H1 (cell line): ENCODE data around the gene PHC1. TPM values are rescaled to one million over a fixed set of nuclear protein-coding genes. Genes with fewer than 3 reads are reported as not detected.
"Not testable (repeated sequence)": the region's sequence is repeated elsewhere in the genome, so short reads cannot be mapped to it uniquely, and the experiment has no call there.

Experiments used
- CTCF ChIA-PET: fragments of 300-600 bp; sonication (Branson Sonifier 250); formaldehyde crosslinking; loops from one replicate; lab custom pipeline; 2021; ENCODE audit not compliant: partially characterized antibody; lab: Charles Lee
- POLR2A ChIA-PET: fragments of 300-600 bp; sonication (Branson Sonifier 250); formaldehyde crosslinking; loops from one replicate; lab custom pipeline; 2021; ENCODE audit warnings: inconsistent platforms; ENCODE audit not compliant: partially characterized antibody; lab: Charles Lee
- DNase-seq, 2 experiments: peaks; one replicate each; pipeline versions ENCODE4 v3.0.0 to v3.0.0-alpha.2; 2010 to 2022; ENCODE audit warnings: low spot score in 2 of 2, low read depth in 1 of 2, mixed read lengths in 1 of 2
- FAIRE-seq: peaks from 2 replicates; lab custom pipeline; 2011; peaks lifted over from hg19 to GRCh38; lab: Jason Lieb, UNC
- H2AFZ ChIP-seq: 2 replicates; pipeline ENCODE4 v1.8.1; 2012; ENCODE audit warnings: low read length, inconsistent platforms
- H2AK5ac ChIP-seq: 2 replicates; pipeline ENCODE4 v1.6.1; 2013; ENCODE audit warnings: low read depth, low read length
- H2BK120ac ChIP-seq: replicated peaks from 2 replicates; pipeline ENCODE3; 2013; ENCODE audit warnings: low read depth, low read length, inconsistent platforms
- H2BK12ac ChIP-seq: 2 replicates; pipeline ENCODE4 v1.6.1; 2013; ENCODE audit warnings: low read depth, low read length
- H2BK15ac ChIP-seq: 2 replicates; pipeline ENCODE4 v1.6.1; 2013; ENCODE audit warnings: low read length
- H2BK20ac ChIP-seq: 2 replicates; pipeline ENCODE4 v1.6.1; 2013; ENCODE audit warnings: low read length
- H2BK5ac ChIP-seq: 2 replicates; pipeline ENCODE4 v1.6.1; 2013; ENCODE audit warnings: low read depth, low read length
- H3K14ac ChIP-seq: 2 replicates; pipeline ENCODE4 v1.6.1; 2013; ENCODE audit warnings: inconsistent platforms; ENCODE audit not compliant: insufficient read length
- H3K18ac ChIP-seq: 2 replicates; pipeline ENCODE4 v1.6.1; 2013; ENCODE audit warnings: low read length; ENCODE audit errors: extremely low read depth
- H3K23ac ChIP-seq: 2 replicates; pipeline ENCODE4 v1.6.1; 2013; ENCODE audit warnings: inconsistent platforms; ENCODE audit not compliant: insufficient read length
- H3K23me2 ChIP-seq: 2 replicates; pipeline ENCODE4 v1.6.1; 2013; ENCODE audit warnings: low read depth, low read length
- H3K27ac ChIP-seq: 2 replicates; pipeline ENCODE4 v1.6.1; 2011; ENCODE audit warnings: low read depth, low read length, inconsistent platforms
- H3K27me3 ChIP-seq, 4 experiments: replicated peaks in 1 of 4; 1 replicate in 1 of 4; 2 replicates in 3 of 4; pipeline versions ENCODE4 v1.6.1 to v1.8.1; 2011 to 2013; ENCODE audit warnings: low read length in 3 of 4, mild to moderate bottlenecking in 3 of 4, inconsistent platforms in 2 of 4, mixed read lengths in 2 of 4, moderate library complexity in 1 of 4; ENCODE audit not compliant: control insufficient read depth in 3 of 4, insufficient read depth in 3 of 4; ENCODE audit errors: extremely low read depth in 1 of 4
- H3K36me3 ChIP-seq, 4 experiments: 2 replicates each; pipeline versions ENCODE4 v1.6.1 to v1.8.1; 2011 to 2013; ENCODE audit warnings: mild to moderate bottlenecking in 4 of 4, low read length in 3 of 4, moderate library complexity in 2 of 4, control low read depth in 1 of 4, inconsistent platforms in 1 of 4; ENCODE audit not compliant: insufficient read depth in 4 of 4, control insufficient read depth in 2 of 4
- H3K4ac ChIP-seq: replicated peaks from 2 replicates; pipeline ENCODE3; 2013; ENCODE audit warnings: low read length, low read depth, mixed read lengths, inconsistent platforms; ENCODE audit not compliant: insufficient read length
- H3K4me1 ChIP-seq, 4 experiments: replicated peaks in 1 of 4; 1 replicate in 1 of 4; 2 replicates in 3 of 4; pipeline versions ENCODE4 v1.6.1 to v1.8.1; 2011 to 2013; ENCODE audit warnings: low read length in 3 of 4, inconsistent platforms in 2 of 4, mixed read lengths in 1 of 4; ENCODE audit not compliant: insufficient read depth in 4 of 4, control insufficient read depth in 3 of 4
- H3K4me2 ChIP-seq, 2 experiments: 2 replicates each; pipeline versions ENCODE4 v1.6.1 to v1.8.1; 2011 to 2013; ENCODE audit warnings: low read depth in 2 of 2, low read length in 2 of 2, control low read depth in 1 of 2, inconsistent platforms in 1 of 2, mild to moderate bottlenecking in 1 of 2; ENCODE audit not compliant: insufficient read depth in 1 of 2
- H3K4me3 ChIP-seq, 4 experiments: fragments of 200-600, 300-600 bp in 1 of 4; sonication (generic), shearing (Covaris generic), sonication (Bioruptor Twin) in 1 of 4; 2 replicates each; pipeline versions ENCODE4 v1.5.1 to v1.8.1; 2011 to 2016; ENCODE audit warnings: low read length in 4 of 4, low read depth in 3 of 4, control low read depth in 2 of 4, inconsistent platforms in 2 of 4, mild to moderate bottlenecking in 2 of 4, mixed read lengths in 1 of 4, moderate library complexity in 1 of 4; ENCODE audit not compliant: insufficient read depth in 2 of 4; ENCODE audit errors: extremely low read depth in 1 of 4
- H3K56ac ChIP-seq: replicated peaks from 2 replicates; pipeline ENCODE3; 2013; ENCODE audit warnings: low read depth, mild to moderate bottlenecking, mixed read lengths, low read length, inconsistent platforms; ENCODE audit not compliant: insufficient read length
- H3K79me1 ChIP-seq: 2 replicates; pipeline ENCODE4 v1.6.1; 2013; ENCODE audit warnings: low read depth, low read length, control low read depth
- H3K79me2 ChIP-seq, 2 experiments: 2 replicates each; pipeline versions ENCODE4 v1.6.1 to v1.8.1; 2012 to 2013; ENCODE audit warnings: low read length in 2 of 2, mild to moderate bottlenecking in 2 of 2, inconsistent platforms in 1 of 2; ENCODE audit not compliant: insufficient read depth in 2 of 2, control insufficient read depth in 1 of 2
- H3K9ac ChIP-seq, 4 experiments: replicated peaks in 1 of 4; 1 replicate in 1 of 4; 2 replicates in 3 of 4; pipeline versions ENCODE4 v1.6.1 to v1.8.1; 2011 to 2013; ENCODE audit warnings: low read depth in 3 of 4, low read length in 3 of 4, control low read depth in 2 of 4, mild to moderate bottlenecking in 2 of 4, moderate library complexity in 2 of 4, inconsistent platforms in 1 of 4; ENCODE audit errors: extremely low read depth in 1 of 4
- H3K9me3 ChIP-seq, 2 experiments: 2 replicates each; pipeline versions ENCODE4 v1.6.1 to v1.8.1; 2012 to 2013; ENCODE audit warnings: mild to moderate bottlenecking in 2 of 2, moderate library complexity in 2 of 2, control low read depth in 1 of 2, inconsistent platforms in 1 of 2, low read depth in 1 of 2, low read length in 1 of 2, mixed read lengths in 1 of 2; ENCODE audit not compliant: insufficient read depth in 2 of 2
- H4K20me1 ChIP-seq, 2 experiments: replicated peaks in 1 of 2; 2 replicates each; pipeline versions ENCODE3 to v1.8.1; 2011 to 2013; ENCODE audit warnings: inconsistent platforms in 2 of 2, low read length in 2 of 2, mild to moderate bottlenecking in 1 of 2; ENCODE audit not compliant: insufficient read depth in 2 of 2, control insufficient read depth in 1 of 2
- H4K5ac ChIP-seq: 2 replicates; pipeline ENCODE4 v1.6.1; 2013; ENCODE audit warnings: low read length, low read depth, mixed read lengths, inconsistent platforms; ENCODE audit not compliant: insufficient read length
- H4K8ac ChIP-seq: 2 replicates; pipeline ENCODE4 v1.8.0; 2013; ENCODE audit warnings: mild to moderate bottlenecking, moderate library complexity, low read length, inconsistent platforms; ENCODE audit not compliant: insufficient read depth; ENCODE audit errors: extremely low read depth
- H4K91ac ChIP-seq: replicated peaks from 2 replicates; pipeline ENCODE3; 2013; ENCODE audit warnings: low read length, mixed read lengths, inconsistent platforms; ENCODE audit not compliant: insufficient read length
- BRCA1 ChIP-seq: IDR thresholded peaks from 2 replicates; pipeline ENCODE4 v1.6.1; 2012; ENCODE audit warnings: low read depth, low read length, improper control_type of control experiment
- CEBPB ChIP-seq: IDR thresholded peaks from 2 replicates; pipeline ENCODE4 v1.6.1; 2012; ENCODE audit warnings: low read depth, low read length
- JUN ChIP-seq: IDR thresholded peaks from 2 replicates; pipeline ENCODE4 v1.6.1; 2011; ENCODE audit warnings: low read depth, mild to moderate bottlenecking, improper control_type of control experiment, low read length
- JUND ChIP-seq: IDR thresholded peaks from 2 replicates; pipeline ENCODE4 v1.6.1; 2011; ENCODE audit warnings: mild to moderate bottlenecking, improper control_type of control experiment, low read length
- WGBS, 2 experiments: shearing (Covaris generic) in 1 of 2; methylation state at CpG; one replicate each; pipeline versions ENCODE4 v1.1.6 to v1.1.7; 2013 to 2015; ENCODE audit warnings: low lambda C conversion rate in 2 of 2, mixed read lengths in 2 of 2, inconsistent platforms in 1 of 2, low coverage in 1 of 2, missing lambda C conversion rate in 1 of 2; ENCODE audit not compliant: insufficient replicate concordance in 2 of 2, insufficient coverage in 1 of 2, insufficient read length in 1 of 2; ENCODE audit errors: extremely low coverage in 1 of 2, missing lambda C conversion rate in 1 of 2; 5-methylcytosine and 5-hydroxymethylcytosine counted together
- polyA plus RNA-seq, 7 experiments: library from polyadenylated mRNA; depleted of rRNA in 3 of 7; stranded (reverse) in 5 of 7; unstranded in 2 of 7; fragments of >200 nt in 5 of 7; fragments of 200-250 nt in 2 of 7; gene quantifications; 1 replicate in 5 of 7; 2 replicates in 1 of 7; 4 replicates in 1 of 7; pipeline versions ENCODE4 v1.2.1 to v1.2.3, GENCODE V29; 2011 to 2013; ENCODE audit warnings: missing spikeins in 2 of 7, mixed read lengths in 2 of 7
- total RNA-seq: library from RNA; stranded (reverse); fragmentation: NEBNext Ultra II Directional; extraction: Animal tissue kit (Norgen Biotek cat#: 25700); gene quantifications from 2 replicates; pipeline ENCODE4 v1.2.1, GENCODE V29; 2021
- TF ChIP-seq, protein P1 (sequence below), 3 experiments: IDR thresholded peaks; 1 replicate in 2 of 3; 2 replicates in 1 of 3; pipeline versions ENCODE4 v1.5.1 to v1.6.1; 2011; ENCODE audit warnings: low read length in 3 of 3, mild to moderate bottlenecking in 3 of 3, inconsistent platforms in 2 of 3, low read depth in 1 of 3, moderate library complexity in 1 of 3; ENCODE audit not compliant: insufficient read depth in 1 of 3; ENCODE audit errors: control extremely low read depth in 1 of 3

PHC1 gene
- total and polyA plus RNA-seq, 2 of the 8 experiments (the other 6 are each of a cell fraction or from before 2014, with no cell fraction given): 934 to 1,655 TPM

DNA sequence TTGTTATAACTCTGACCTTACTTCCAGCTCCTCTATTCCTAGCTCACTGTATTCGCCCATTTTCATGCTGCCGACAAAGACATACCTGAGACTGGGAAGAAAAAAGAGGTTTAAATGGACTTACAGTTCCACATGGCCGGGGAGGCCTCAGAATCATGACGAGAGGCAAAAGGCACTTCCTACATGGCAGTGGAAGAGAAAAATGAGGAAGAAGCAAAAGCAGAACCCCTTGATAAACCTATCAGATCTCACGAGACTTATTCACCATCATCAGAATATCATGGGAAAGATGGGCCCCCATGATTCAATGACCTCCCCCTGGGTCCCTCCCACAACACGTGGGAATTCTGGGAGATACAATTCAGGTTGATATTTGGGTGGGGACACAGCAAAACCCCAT, 14.5 kb upstream of the PHC1 start (continued):
- TF ChIP-seq JUND: no peak
- TF ChIP-seq BRCA1: no peak
- TF ChIP-seq, protein P1, sequence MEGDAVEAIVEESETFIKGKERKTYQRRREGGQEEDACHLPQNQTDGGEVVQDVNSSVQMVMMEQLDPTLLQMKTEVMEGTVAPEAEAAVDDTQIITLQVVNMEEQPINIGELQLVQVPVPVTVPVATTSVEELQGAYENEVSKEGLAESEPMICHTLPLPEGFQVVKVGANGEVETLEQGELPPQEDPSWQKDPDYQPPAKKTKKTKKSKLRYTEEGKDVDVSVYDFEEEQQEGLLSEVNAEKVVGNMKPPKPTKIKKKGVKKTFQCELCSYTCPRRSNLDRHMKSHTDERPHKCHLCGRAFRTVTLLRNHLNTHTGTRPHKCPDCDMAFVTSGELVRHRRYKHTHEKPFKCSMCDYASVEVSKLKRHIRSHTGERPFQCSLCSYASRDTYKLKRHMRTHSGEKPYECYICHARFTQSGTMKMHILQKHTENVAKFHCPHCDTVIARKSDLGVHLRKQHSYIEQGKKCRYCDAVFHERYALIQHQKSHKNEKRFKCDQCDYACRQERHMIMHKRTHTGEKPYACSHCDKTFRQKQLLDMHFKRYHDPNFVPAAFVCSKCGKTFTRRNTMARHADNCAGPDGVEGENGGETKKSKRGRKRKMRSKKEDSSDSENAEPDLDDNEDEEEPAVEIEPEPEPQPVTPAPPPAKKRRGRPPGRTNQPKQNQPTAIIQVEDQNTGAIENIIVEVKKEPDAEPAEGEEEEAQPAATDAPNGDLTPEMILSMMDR (IDR thresholded peaks at IDR 0.05; ENCODE audit: control extremely low read depth in 1 of 3, insufficient read depth in 1 of 3, low read depth in 1 of 3, low read length in 3 of 3): no peak
- TF ChIP-seq CEBPB: no peak
- TF ChIP-seq JUN: no peak

- H2AK5ac ChIP-seq: 0 out of 2 replicates have a peak overlapping the region, but pooled peaks have one; percentile 75
- H3K4me3 ChIP-seq, DNase-seq, H3K23ac ChIP-seq, H3K4me2 ChIP-seq, H2BK120ac ChIP-seq, H2AFZ ChIP-seq, H3K56ac ChIP-seq, H3K79me1 ChIP-seq, H3K4ac ChIP-seq, H2BK15ac ChIP-seq, H3K9me3 ChIP-seq, H3K9ac ChIP-seq, H3K27me3 ChIP-seq, H3K79me2 ChIP-seq, H4K8ac ChIP-seq, H4K91ac ChIP-seq, H3K27ac ChIP-seq, H4K5ac ChIP-seq, H3K14ac ChIP-seq, FAIRE-seq, H3K36me3 ChIP-seq, H3K23me2 ChIP-seq, POLR2A ChIA-PET, H3K18ac ChIP-seq, H2BK5ac ChIP-seq, H4K20me1 ChIP-seq: not testable (repeated sequence)
- H2BK12ac ChIP-seq: peak overlapping the region; percentile 86; the same call in 1 of the 2 replicates
- CTCF ChIA-PET: interaction anchor here (0.6 to 1.5 kb wide), 2 partner anchors 12 to 29 kb away, joined by 3 read pairs; no protein-coding TSS in a partner anchor
- H3K4me1 ChIP-seq: peaks cover 3 to 15% (median 9%) of the 10 kb centered on the region in 4 experiments; a peak in 5 of 7 replicates
- 93% methylated on average over 5 of the region's 5 CpGs; no CpG with 5 or more reads in 1 of the 2 experiments for WGBS, 2 experiments
- 0 out of 2 replicates have a peak overlapping the region, but pooled peaks have one; percentile 61 for H2BK20ac ChIP-seq
Observed at GRCh38 chr12:8902703-8903102, 11.6 kb upstream of the PHC1 start.
